ENCODE measurements around the gene RNF10. TPM values are rescaled to one million over a fixed set of nuclear protein-coding genes. Genes with fewer than 3 reads are reported as not detected.
"Not testable (repeated sequence)": the region's sequence is repeated elsewhere in the genome, so short reads cannot be mapped to it uniquely, and the experiment has no call there.

RNF10 gene
- total RNA-seq, 1 experiment from 2014 or later, result 46.2 TPM

- no peak for DNase-seq (ENCODE audit: low spot score)
These were observed 80.7 kb downstream of the RNF10 start for GRCh38 chr12:120614848-120615247.

GRCh38 chr12:120617193-120617592, 83.0 kb downstream of the RNF10 start:
- DNase-seq (ENCODE audit: low spot score), result not testable (repeated sequence)

GRCh38 chr12:120617767-120618166, 83.6 kb downstream of the RNF10 start:
- DNase-seq (ENCODE audit: low spot score), result not testable (repeated sequence)

GRCh38 chr12:120618954-120619615, 84.9 kb downstream of the RNF10 start:
- no peak for DNase-seq (ENCODE audit: low spot score)

GRCh38 chr12:120620624-120621023, 86.5 kb downstream of the RNF10 start:
- DNase-seq (ENCODE audit: low spot score), result no peak

GRCh38 chr12:120625557-120626419, 91.6 kb downstream of the RNF10 start:
- no peak for DNase-seq (ENCODE audit: low spot score)

Other genes with a start within 250 kb of the RNF10 start
- gene RNU4-2, start 242.5 kb upstream of the RNF10 start, total RNA-seq (2014; rRNA removed; shearing (Covaris generic)), result under 0.01 TPM in 2 replicates
- under 0.01 TPM in 2 replicates for gene RNU4-1, start 241.1 kb upstream of the RNF10 start, total RNA-seq (2014; rRNA removed; shearing (Covaris generic))
- 1.3 and 1.4 TPM in 2 replicates for gene SIRT4, start 232.0 kb upstream of the RNF10 start, total RNA-seq (2014; rRNA removed; shearing (Covaris generic))
- gene PLA2G1B, start 206.6 kb upstream of the RNF10 start, total RNA-seq (2014; rRNA removed; shearing (Covaris generic)), result not detected in 2 replicates
- 0.57 and 1.6 TPM in 2 replicates for gene MSI1, start 165.2 kb upstream of the RNF10 start, total RNA-seq (2014; rRNA removed; shearing (Covaris generic))
- 636 and 726 TPM in 2 replicates for gene COX6A1, start 96.2 kb upstream of the RNF10 start, total RNA-seq (2014; rRNA removed; shearing (Covaris generic))
- gene TRIAP1, start 88.0 kb upstream of the RNF10 start, total RNA-seq (2014; rRNA removed; shearing (Covaris generic)), result 67.3 and 73.1 TPM in 2 replicates
- gene GATC, start 87.9 kb upstream of the RNF10 start, total RNA-seq (2014; rRNA removed; shearing (Covaris generic)), result 19.8 and 22.3 TPM in 2 replicates
- gene SRSF9, start 64.6 kb upstream of the RNF10 start, total RNA-seq (2014; rRNA removed; shearing (Covaris generic)), result 189 and 207 TPM in 2 replicates
- gene DYNLL1, start 38.2 kb upstream of the RNF10 start, total RNA-seq (2014; rRNA removed; shearing (Covaris generic)), result 570 and 573 TPM in 2 replicates
- gene COQ5, start 5.2 kb upstream of the RNF10 start, total RNA-seq (2014; rRNA removed; shearing (Covaris generic)), result 30.2 and 39.2 TPM in 2 replicates
- 54.7 and 60.3 TPM in 2 replicates for gene POP5, start 47.0 kb downstream of the RNF10 start, total RNA-seq (2014; rRNA removed; shearing (Covaris generic))
- 0.83 TPM in 1 of 2 replicates, not detected in the other for gene CABP1, start 106.3 kb downstream of the RNF10 start, total RNA-seq (2014; rRNA removed; shearing (Covaris generic))
- gene MLEC, start 152.8 kb downstream of the RNF10 start, total RNA-seq (2014; rRNA removed; shearing (Covaris generic)), result 105 and 120 TPM in 2 replicates
- 15.5 and 18.1 TPM in 2 replicates for gene UNC119B, start 176.1 kb downstream of the RNF10 start, total RNA-seq (2014; rRNA removed; shearing (Covaris generic))
- 1.8 TPM in 1 of 2 replicates, not detected in the other for gene ACADS, start 191.5 kb downstream of the RNF10 start, total RNA-seq (2014; rRNA removed; shearing (Covaris generic))

Data from A172 (cell line).